Esophagus (tissue), 2 donors: ENCODE results near the gene SRP14. TPM values are rescaled to one million over a fixed set of nuclear protein-coding genes. Genes with fewer than 3 reads are reported as not detected.

Experiments
- H3K27ac ChIP-seq, 2 donors: one replicate each; pipeline ENCODE4 v1.5.1; 2013; ENCODE audit warnings: low read depth in 2 of 2, mild to moderate bottlenecking in 2 of 2, inconsistent platforms in 1 of 2, low read length in 1 of 2, moderate library complexity in 1 of 2
- H3K27me3 ChIP-seq, 2 donors: one replicate each; pipeline ENCODE4 v1.6.1; 2013; ENCODE audit warnings: low read length in 2 of 2, control low read depth in 1 of 2, mild to moderate bottlenecking in 1 of 2; ENCODE audit not compliant: insufficient read depth in 2 of 2, control insufficient read depth in 1 of 2
- H3K36me3 ChIP-seq, 2 donors: one replicate each; pipeline ENCODE4 v1.6.1; 2013; ENCODE audit warnings: low read length in 1 of 2; ENCODE audit not compliant: control insufficient read depth in 2 of 2, insufficient read depth in 2 of 2
- H3K4me1 ChIP-seq, 2 donors: one replicate each; pipeline ENCODE4 v1.6.1; 2013; ENCODE audit warnings: low read length in 1 of 2; ENCODE audit not compliant: control insufficient read depth in 2 of 2, insufficient read depth in 2 of 2
- H3K4me3 ChIP-seq, 2 donors: one replicate each; pipeline ENCODE4 v1.5.1; 2013; ENCODE audit warnings: low read length in 2 of 2, mild to moderate bottlenecking in 2 of 2, low read depth in 1 of 2, moderate library complexity in 1 of 2
- H3K9me3 ChIP-seq, 2 donors: one replicate each; pipeline ENCODE4 v1.6.1; 2013; ENCODE audit warnings: mild to moderate bottlenecking in 2 of 2, low read depth in 1 of 2, low read length in 1 of 2, moderate library complexity in 1 of 2; ENCODE audit not compliant: control insufficient read depth in 2 of 2, insufficient read depth in 1 of 2
- WGBS, 2 donors: extraction: QIAGEN DNeasy Blood & Tissue Kit; methylation state at CpG; one replicate each; pipeline ENCODE4 v1.1.7; 2013; 5-methylcytosine and 5-hydroxymethylcytosine counted together
- polyA plus RNA-seq, 2 donors: library from polyadenylated mRNA; stranded (reverse); fragments of 200-250 nt; gene quantifications; one replicate each; pipeline ENCODE4 v1.2.3, GENCODE V29; 2013
- donor health status: healthy with polysubstance abuse.
- donor health status: Bipolar disorder and iron deficiency.

Gene SRP14
- polyA plus RNA-seq, 2 donors, result 257 to 441 TPM

- H3K36me3 ChIP-seq, result peaks cover 0 to 3% of the 10 kb centered on the region in 2 donors
- peaks cover 0 to 18% of the 10 kb centered on the region in 2 donors for H3K4me1 ChIP-seq
- H3K4me3 ChIP-seq, result no peak overlapping the region
- WGBS, 2 donors, result 68 to 80% methylated on average over 6 of the region's 6 CpGs
- H3K27me3 ChIP-seq, result no peaks in the 10 kb centered on the region
- no peak overlapping the region for H3K27ac ChIP-seq
- H3K9me3 ChIP-seq, result no peaks in the 10 kb centered on the region
Observed at GRCh38 chr15:40052604-40053003, 13.6 kb upstream of the SRP14 start.

GRCh38 chr15:40051616-40052415 is 12.8 kb upstream of the SRP14 start:
- no peak overlapping the region for H3K27ac ChIP-seq
- peaks cover 5 to 24% of the 10 kb centered on the region in 2 donors for H3K4me1 ChIP-seq

GRCh38 chr15:40050788-40051470 is 11.9 kb upstream of the SRP14 start:
- Histone ChIP-seq H3K9me3 (no peaks in the 10 kb centered on the region), H3K27ac (no peak overlapping the region), H3K4me3 (no peak overlapping the region), H3K4me1 (peaks cover 5 to 21% of the 10 kb centered on the region in 2 donors), H3K36me3 (peaks cover 0 to 3% of the 10 kb centered on the region in 2 donors), H3K27me3 (no peaks in the 10 kb centered on the region)
- 57 to 61% methylated on average over 12 of the region's 12 CpGs for WGBS, 2 donors

More at GRCh38 chr15:40051616-40052415, 12.8 kb upstream of the SRP14 start:
- 74 to 88% methylated on average over 11 of the region's 11 CpGs for WGBS, 2 donors
- Histone ChIP-seq H3K27me3 (no peaks in the 10 kb centered on the region), H3K4me3 (no peak overlapping the region), H3K36me3 (peaks cover 0 to 3% of the 10 kb centered on the region in 2 donors), H3K9me3 (no peaks in the 10 kb centered on the region)

- Histone ChIP-seq H3K36me3 (peaks cover 0 to 3% of the 10 kb centered on the region in 2 donors), H3K27ac (no peak overlapping the region), H3K27me3 (no peaks in the 10 kb centered on the region), H3K4me1 (peaks cover 5 to 11% of the 10 kb centered on the region in 2 donors), H3K4me3 (no peak overlapping the region), H3K9me3 (no peaks in the 10 kb centered on the region)
- 89 to 95% methylated on average over 3 of the region's 3 CpGs for WGBS, 2 donors
Observed at GRCh38 chr15:40048926-40049475, 10.0 kb upstream of the SRP14 start.

GRCh38 chr15:40048211-40048792 is 9.3 kb upstream of the SRP14 start:
- H3K36me3 ChIP-seq, result peaks cover 0 to 3% of the 10 kb centered on the region in 2 donors
- no peaks in the 10 kb centered on the region for H3K9me3 ChIP-seq
- H3K27me3 ChIP-seq, result no peaks in the 10 kb centered on the region
- peaks cover 5 to 11% of the 10 kb centered on the region in 2 donors for H3K4me1 ChIP-seq
- no peak overlapping the region for H3K4me3 ChIP-seq
- 61 to 68% methylated on average over 10 of the region's 10 CpGs for WGBS, 2 donors
- H3K27ac ChIP-seq, result peak overlapping the region; percentile 45 to 61

GRCh38 chr15:40047415-40048210 is 8.6 kb upstream of the SRP14 start:
- 37 to 41% methylated on average over 15 of the region's 15 CpGs for WGBS, 2 donors
- Histone ChIP-seq H3K4me1 (peaks cover 5 to 11% of the 10 kb centered on the region in 2 donors), H3K36me3 (peaks cover 0 to 3% of the 10 kb centered on the region in 2 donors), H3K27ac (peak overlapping the region; percentile 47 to 61), H3K9me3 (no peaks in the 10 kb centered on the region), H3K27me3 (no peaks in the 10 kb centered on the region), H3K4me3 (no peak overlapping the region)

GRCh38 chr15:40046721-40047414 is 7.9 kb upstream of the SRP14 start:
- Histone ChIP-seq H3K36me3 (no peaks in the 10 kb centered on the region), H3K27me3 (no peaks in the 10 kb centered on the region), H3K4me1 (peaks cover 5 to 11% of the 10 kb centered on the region in 2 donors), H3K27ac (peak overlapping the region in 1 of 2 donors; percentile 47), H3K4me3 (no peak overlapping the region), H3K9me3 (no peaks in the 10 kb centered on the region)
- WGBS, 2 donors, result 58 to 66% methylated on average over 5 of the region's 5 CpGs

GRCh38 chr15:40045572-40046217 is 6.7 kb upstream of the SRP14 start:
- no peak overlapping the region for H3K4me3 ChIP-seq
- WGBS, 2 donors, result 63 to 66% methylated on average over 6 of the region's 6 CpGs
- H3K4me1 ChIP-seq, result peaks cover 5 to 11% of the 10 kb centered on the region in 2 donors
- no peaks in the 10 kb centered on the region for H3K36me3 ChIP-seq
- peak overlapping the region in 1 of 2 donors; percentile 48 for H3K27ac ChIP-seq
- H3K27me3 ChIP-seq, result no peaks in the 10 kb centered on the region
- no peaks in the 10 kb centered on the region for H3K9me3 ChIP-seq
